Uterus (tissue), 2 donors: Measurements from ENCODE around the gene SLC35G4.
"Not testable (repeated sequence)": the region's sequence is repeated elsewhere in the genome, so short reads cannot be mapped to it uniquely, and the experiment has no call there.

ENCODE experiments used
- CTCF ChIP-seq, 4 experiments: fragments of 200-600 bp in 2 of 4; fragments of 450-650 bp in 2 of 4; sonication (generic) in 2 of 4; IDR thresholded peaks; one replicate each; pipeline ENCODE4 v1.5.1; 2016 to 2019; ENCODE audit warnings: antibody characterized with exemption in 4 of 4, mild to moderate bottlenecking in 2 of 4, moderate library complexity in 1 of 4
- POLR2A ChIP-seq, 2 donors: fragments of 450-650 bp; IDR thresholded peaks; one replicate each; pipeline ENCODE4 v1.6.1; 2016; ENCODE audit warnings: antibody characterized with exemption in 2 of 2, mild to moderate bottlenecking in 1 of 2, moderate library complexity in 1 of 2

DNA sequence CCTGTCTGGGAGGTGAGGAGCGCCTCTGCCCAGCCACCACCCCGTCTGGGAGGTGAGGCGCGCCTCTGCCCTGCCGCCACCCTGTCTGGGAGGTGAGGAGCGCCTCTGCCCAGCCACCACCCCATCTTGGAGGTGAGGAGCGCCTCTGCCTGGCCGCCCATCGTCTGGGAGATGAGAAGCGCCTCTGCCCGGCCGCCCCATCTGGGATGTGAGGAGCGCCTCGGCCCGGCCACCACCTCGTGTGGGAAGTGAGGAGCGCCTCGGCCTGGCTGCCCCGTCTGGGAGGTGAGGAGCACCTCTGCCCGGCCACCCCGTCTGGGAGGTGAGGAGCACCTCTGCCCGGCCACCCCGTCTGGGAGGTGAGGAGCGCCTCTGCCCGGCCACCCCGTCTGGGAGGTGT lies 38.4 kb downstream of the SLC35G4 start:
- not testable (repeated sequence) for TF ChIP-seq CTCF, POLR2A (IDR thresholded peaks at IDR 0.05)
